OCI-LY7 (cell line): ENCODE data around the gene TMEM59L. TPM values are rescaled to one million over a fixed set of nuclear protein-coding genes. Genes with fewer than 3 reads are reported as not detected.

Source experiments
- BruUV-seq: library from RNA; stranded (reverse); fragments of 400-500 nt; replicated peaks from 2 replicates; lab custom pipeline; 2021; lab: Mats Ljungman, UMichigan
- CTCF ChIA-PET: fragments of 300-600 bp; sonication (Branson Sonifier 250); formaldehyde crosslinking; loops from one replicate; lab custom pipeline; 2022; ENCODE audit warnings: antibody characterized with exemption; ENCODE audit not compliant: unreplicated experiment; lab: Charles Lee
- POLR2A ChIA-PET: fragments of 300-600 bp; sonication (Branson Sonifier 250); formaldehyde crosslinking; loops from one replicate; lab custom pipeline; 2022; ENCODE audit warnings: antibody characterized with exemption; lab: Charles Lee
- DNase-seq: peaks from one replicate; pipeline ENCODE4 v3.0.0-alpha.2; 2015; ENCODE audit warnings: low spot score
- H2AFZ ChIP-seq: fragments of 200-600 bp; sonication (generic), shearing (Covaris generic); 2 replicates; pipeline ENCODE4 v1.6.1; 2014; ENCODE audit warnings: mild to moderate bottlenecking, antibody characterized with exemption, low read length, moderate library complexity
- H3K27ac ChIP-seq: fragments of 200-600 bp; sonication (generic); 2 replicates; pipeline ENCODE4 v1.5.1; 2014; ENCODE audit warnings: mixed run types, low read depth, mild to moderate bottlenecking, moderate library complexity, low read length, inconsistent platforms; ENCODE audit not compliant: poor library complexity, severe bottlenecking
- H3K36me3 ChIP-seq: fragments of 200-600 bp; sonication (generic); 2 replicates; pipeline ENCODE4 v1.6.1; 2014; ENCODE audit warnings: mild to moderate bottlenecking, antibody characterized with exemption, low read length, moderate library complexity, mixed read lengths; ENCODE audit not compliant: insufficient read depth
- H3K4me1 ChIP-seq: fragments of 200-600 bp; sonication (generic); 2 replicates; pipeline ENCODE4 v1.5.1; 2014; ENCODE audit warnings: mild to moderate bottlenecking, low read length; ENCODE audit not compliant: insufficient read depth, poor library complexity, severe bottlenecking
- H3K4me2 ChIP-seq: fragments of 200-600 bp; sonication (generic); 2 replicates; pipeline ENCODE4 v1.6.1; 2014; ENCODE audit warnings: mild to moderate bottlenecking, low read length
- H3K4me3 ChIP-seq: fragments of 200-600 bp; sonication (generic); 2 replicates; pipeline ENCODE4 v1.5.1; 2014; ENCODE audit warnings: mild to moderate bottlenecking, low read depth, low read length; ENCODE audit not compliant: poor library complexity, severe bottlenecking
- H3K79me2 ChIP-seq: fragments of 200-600 bp; sonication (generic); 2 replicates; pipeline ENCODE4 v1.6.1; 2016; ENCODE audit warnings: low read depth, mild to moderate bottlenecking, low read length, moderate library complexity, mixed read lengths; ENCODE audit not compliant: insufficient read depth
- H3K9me2 ChIP-seq: fragments of 200-600 bp; sonication (generic); 2 replicates; pipeline ENCODE4 v1.6.1; 2016; ENCODE audit warnings: mild to moderate bottlenecking, low read length, mixed read lengths; ENCODE audit not compliant: insufficient read depth
- H3K9me3 ChIP-seq: fragments of 200-600 bp; sonication (generic); 2 replicates; pipeline ENCODE4 v1.6.1; 2014; ENCODE audit warnings: mild to moderate bottlenecking, mixed run types, low read length, mixed read lengths
- H4K20me1 ChIP-seq: fragments of 200-600 bp; sonication (generic); 2 replicates; pipeline ENCODE4 v1.6.1; 2014; ENCODE audit warnings: mild to moderate bottlenecking, antibody characterized with exemption, low read length, moderate library complexity, mixed read lengths; ENCODE audit not compliant: insufficient read depth
- EZH2phosphoT487 ChIP-seq: fragments of 200-600 bp; sonication (generic); IDR thresholded peaks from 2 replicates; pipeline ENCODE4 v1.6.1; 2018; ENCODE audit warnings: low read depth, borderline replicate concordance, mild to moderate bottlenecking, mixed run types, antibody characterized with exemption, low read length, moderate library complexity, mixed read lengths
- intact Hi-C: fragments of 100-400 bp; cut with micrococcal nuclease; formaldehyde crosslinking; loops from one replicate; pipeline ENCODE4 v1.10.0; 2022; ENCODE audit not compliant: unreplicated experiment
- total RNA-seq, 2 experiments: library from RNA; depleted of rRNA in 1 of 2; stranded (reverse); fragments of >200 nt in 1 of 2; shearing (Covaris generic) in 1 of 2; gene quantifications; 2 replicates each; pipeline ENCODE4 v1.2.3, GENCODE V29; 2014 to 2022
- TF ChIP-seq, protein P1 (sequence below): fragments of 200-600 bp; sonication (generic); conservative IDR thresholded peaks from 2 replicates; pipeline ENCODE4 v1.5.1; 2014; ENCODE audit warnings: mild to moderate bottlenecking, antibody characterized with exemption, low read length, moderate library complexity, mixed read lengths

TMEM59L gene
- total RNA-seq, 2 experiments from 2014 or later, result 0.84 to 1.0 TPM

DNA sequence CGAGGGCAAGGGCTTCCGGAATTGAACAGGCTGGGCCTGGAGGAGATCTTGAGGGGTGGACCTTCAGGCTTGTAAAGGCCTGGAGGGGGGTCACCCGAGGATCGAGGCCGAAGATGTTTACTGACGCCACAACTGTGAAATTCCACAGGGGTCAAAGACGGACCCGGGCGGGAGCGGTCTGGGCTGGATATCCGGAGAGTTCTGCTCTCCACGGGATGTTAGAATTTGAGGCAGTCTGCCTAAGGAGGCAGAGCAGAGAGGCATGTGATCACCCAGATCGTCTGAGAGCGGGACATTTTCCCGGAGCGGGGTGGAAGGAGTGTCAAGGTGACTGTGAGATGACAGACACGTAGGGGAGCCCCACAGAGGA, 37.3 kb downstream of the TMEM59L start:
- ChIA-PET POLR2A (no interaction called here), CTCF (no interaction called here)
- Histone ChIP-seq H3K27ac (no peak overlapping the region), H4K20me1 (no peaks in the 10 kb centered on the region), H3K79me2 (no peaks in the 10 kb centered on the region), H3K36me3 (no peaks in the 10 kb centered on the region), H3K4me1 (no peaks in the 10 kb centered on the region), H3K4me2 (no peak overlapping the region), H3K9me3 (no peaks in the 10 kb centered on the region), H2AFZ (no peak overlapping the region), H3K4me3 (no peak overlapping the region), H3K9me2 (no peaks in the 10 kb centered on the region)
- no TSS peak for BruUV-seq
- intact Hi-C loops, result no loop called here
- TF ChIP-seq, protein P1, sequence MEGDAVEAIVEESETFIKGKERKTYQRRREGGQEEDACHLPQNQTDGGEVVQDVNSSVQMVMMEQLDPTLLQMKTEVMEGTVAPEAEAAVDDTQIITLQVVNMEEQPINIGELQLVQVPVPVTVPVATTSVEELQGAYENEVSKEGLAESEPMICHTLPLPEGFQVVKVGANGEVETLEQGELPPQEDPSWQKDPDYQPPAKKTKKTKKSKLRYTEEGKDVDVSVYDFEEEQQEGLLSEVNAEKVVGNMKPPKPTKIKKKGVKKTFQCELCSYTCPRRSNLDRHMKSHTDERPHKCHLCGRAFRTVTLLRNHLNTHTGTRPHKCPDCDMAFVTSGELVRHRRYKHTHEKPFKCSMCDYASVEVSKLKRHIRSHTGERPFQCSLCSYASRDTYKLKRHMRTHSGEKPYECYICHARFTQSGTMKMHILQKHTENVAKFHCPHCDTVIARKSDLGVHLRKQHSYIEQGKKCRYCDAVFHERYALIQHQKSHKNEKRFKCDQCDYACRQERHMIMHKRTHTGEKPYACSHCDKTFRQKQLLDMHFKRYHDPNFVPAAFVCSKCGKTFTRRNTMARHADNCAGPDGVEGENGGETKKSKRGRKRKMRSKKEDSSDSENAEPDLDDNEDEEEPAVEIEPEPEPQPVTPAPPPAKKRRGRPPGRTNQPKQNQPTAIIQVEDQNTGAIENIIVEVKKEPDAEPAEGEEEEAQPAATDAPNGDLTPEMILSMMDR, result no peak
- no peak for TF ChIP-seq EZH2phosphoT487
- no peak for DNase-seq

DNA sequence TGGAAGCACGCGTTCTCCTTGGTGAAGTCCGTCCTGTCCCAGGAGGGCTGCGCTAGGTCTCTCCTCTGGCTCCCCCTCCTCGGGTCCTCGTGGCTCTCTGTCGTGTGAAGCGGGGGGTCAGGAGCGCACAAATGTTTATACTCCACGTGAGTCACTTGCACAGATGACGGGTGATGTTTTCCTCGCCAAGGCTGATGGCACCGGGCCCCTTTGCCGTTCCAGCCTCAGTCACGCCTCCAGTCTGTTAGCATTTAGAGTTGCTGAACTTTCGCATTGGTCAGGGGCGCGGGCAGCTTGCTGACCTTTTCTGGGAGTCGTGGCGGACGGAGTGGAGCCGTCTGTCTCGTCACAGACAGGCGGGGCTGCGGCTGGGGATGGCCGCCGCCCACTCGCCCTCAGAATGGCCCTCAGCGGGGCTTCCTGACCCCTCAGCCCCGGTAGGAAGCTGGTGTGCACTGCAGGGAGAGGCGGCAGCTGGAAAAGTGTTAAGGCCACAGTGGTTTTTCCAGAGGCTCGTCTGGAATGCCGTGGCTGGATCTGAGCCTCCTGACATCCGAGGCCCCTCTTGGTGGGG, 37.9 kb downstream of the TMEM59L start:
- Histone ChIP-seq H4K20me1 (no peaks in the 10 kb centered on the region), H3K9me2 (no peaks in the 10 kb centered on the region), H3K36me3 (no peaks in the 10 kb centered on the region), H3K4me1 (no peaks in the 10 kb centered on the region), H3K4me3 (no peak overlapping the region), H3K9me3 (no peaks in the 10 kb centered on the region), H3K27ac (no peak overlapping the region), H3K4me2 (no peak overlapping the region), H2AFZ (no peak overlapping the region), H3K79me2 (no peaks in the 10 kb centered on the region)
- no peak for DNase-seq
- ChIA-PET POLR2A (no interaction called here), CTCF (no interaction called here)
- intact Hi-C loops, result no loop called here
- no TSS peak for BruUV-seq
- no peak for TF ChIP-seq EZH2phosphoT487
- TF ChIP-seq, protein P1, result no peak

DNA sequence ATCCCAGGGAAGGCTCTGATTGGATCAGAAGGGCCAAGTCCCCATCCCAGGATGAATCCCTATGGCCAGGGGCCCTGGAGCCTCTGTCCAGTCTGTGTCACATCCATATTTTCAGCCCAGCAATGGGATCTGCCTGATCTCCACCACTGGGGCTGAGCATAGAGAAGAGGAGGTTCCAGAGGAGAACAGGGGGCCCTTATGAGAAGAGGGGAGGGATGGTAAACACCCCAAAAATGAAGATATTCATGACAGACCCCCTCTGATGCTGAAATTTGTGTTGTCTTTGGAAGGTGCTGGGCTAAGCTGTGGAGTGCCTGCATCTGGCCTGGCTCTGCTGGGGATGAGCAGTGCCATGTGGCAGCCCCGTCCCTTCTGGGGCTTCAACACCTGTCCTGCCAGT, 38.6 kb downstream of the TMEM59L start:
- BruUV-seq, result no TSS peak
- Histone ChIP-seq H3K27ac (no peak overlapping the region), H3K9me3 (no peaks in the 10 kb centered on the region), H3K79me2 (no peaks in the 10 kb centered on the region), H3K4me2 (no peak overlapping the region), H3K36me3 (no peaks in the 10 kb centered on the region), H3K4me3 (no peak overlapping the region), H3K9me2 (no peaks in the 10 kb centered on the region), H3K4me1 (no peaks in the 10 kb centered on the region), H4K20me1 (no peaks in the 10 kb centered on the region), H2AFZ (no peak overlapping the region)
- ChIA-PET CTCF (no interaction called here), POLR2A (no interaction called here)
- no peak for TF ChIP-seq EZH2phosphoT487
- TF ChIP-seq, protein P1, result no peak
- intact Hi-C loops, result no loop called here
- DNase-seq, result no peak
